Measurements from ENCODE around the gene CD300LB.

DNA sequence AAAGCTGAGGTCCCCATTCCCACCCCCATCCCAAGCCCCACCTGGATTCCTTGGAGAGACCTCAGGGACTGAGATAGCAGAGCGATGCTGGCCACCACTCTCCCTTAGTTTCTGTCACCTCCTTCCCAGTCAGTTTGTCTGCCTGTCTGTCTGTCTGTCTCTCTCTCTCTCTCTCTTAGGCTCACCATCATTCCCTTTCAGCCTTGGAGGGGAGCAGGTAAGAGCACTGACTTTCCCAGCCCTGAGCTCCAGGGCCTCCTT, 5.9 kb downstream of the CD300LB start:
- TF ChIP-seq POLR2A (IDR thresholded peaks at IDR 0.05) (no peak), EP300 (IDR thresholded peaks at IDR 0.05) (no peak), POLR2AphosphoS5 (IDR thresholded peaks at IDR 0.05) (no peak)
- TF ChIP-seq, protein P1, sequence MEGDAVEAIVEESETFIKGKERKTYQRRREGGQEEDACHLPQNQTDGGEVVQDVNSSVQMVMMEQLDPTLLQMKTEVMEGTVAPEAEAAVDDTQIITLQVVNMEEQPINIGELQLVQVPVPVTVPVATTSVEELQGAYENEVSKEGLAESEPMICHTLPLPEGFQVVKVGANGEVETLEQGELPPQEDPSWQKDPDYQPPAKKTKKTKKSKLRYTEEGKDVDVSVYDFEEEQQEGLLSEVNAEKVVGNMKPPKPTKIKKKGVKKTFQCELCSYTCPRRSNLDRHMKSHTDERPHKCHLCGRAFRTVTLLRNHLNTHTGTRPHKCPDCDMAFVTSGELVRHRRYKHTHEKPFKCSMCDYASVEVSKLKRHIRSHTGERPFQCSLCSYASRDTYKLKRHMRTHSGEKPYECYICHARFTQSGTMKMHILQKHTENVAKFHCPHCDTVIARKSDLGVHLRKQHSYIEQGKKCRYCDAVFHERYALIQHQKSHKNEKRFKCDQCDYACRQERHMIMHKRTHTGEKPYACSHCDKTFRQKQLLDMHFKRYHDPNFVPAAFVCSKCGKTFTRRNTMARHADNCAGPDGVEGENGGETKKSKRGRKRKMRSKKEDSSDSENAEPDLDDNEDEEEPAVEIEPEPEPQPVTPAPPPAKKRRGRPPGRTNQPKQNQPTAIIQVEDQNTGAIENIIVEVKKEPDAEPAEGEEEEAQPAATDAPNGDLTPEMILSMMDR (IDR thresholded peaks at IDR 0.05): no peak
